ENCODE results near the gene WDFY3.

The WDFY3 gene

DNA sequence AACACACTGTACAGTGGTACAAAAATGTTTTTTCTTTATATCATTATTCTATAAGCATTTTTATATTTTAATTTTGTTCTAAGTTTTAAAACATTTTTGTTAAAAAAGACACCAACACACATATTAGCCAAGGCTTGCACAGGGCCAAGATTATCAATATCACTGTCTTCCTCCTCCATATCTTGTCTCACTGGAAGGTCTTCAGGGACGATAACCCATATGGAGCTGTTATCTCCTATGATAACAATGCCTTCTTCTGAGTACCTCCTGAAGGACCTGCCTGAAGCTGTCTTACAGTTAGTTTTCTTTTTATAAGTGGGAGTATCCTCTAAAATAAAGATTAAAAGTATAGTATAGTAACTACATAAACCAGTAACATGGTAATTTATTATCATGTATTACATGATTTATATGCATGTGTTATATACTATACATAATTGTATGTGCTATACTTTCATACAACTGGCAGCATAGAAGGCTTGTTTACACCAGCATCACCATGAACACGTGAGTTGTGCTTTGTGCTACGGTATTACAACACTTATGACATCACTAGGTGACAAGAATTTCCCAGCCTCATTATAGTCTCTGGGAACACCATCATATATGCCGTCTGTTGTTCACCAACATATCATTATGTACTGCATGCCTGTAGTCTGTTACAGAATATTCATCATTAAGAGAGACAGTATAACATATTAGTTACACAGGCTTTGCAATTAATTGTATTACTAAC is 90.7 kb downstream of the WDFY3 start:
- H3K9ac ChIP-seq: no peak overlapping the region
- H3K4me1 ChIP-seq (ENCODE audit: low read depth, poor library complexity, severe bottlenecking): no peaks in the 10 kb centered on the region
- no peak overlapping the region for H3K27ac ChIP-seq
- H3K36me3 ChIP-seq (ENCODE audit: insufficient read depth): no peaks in the 10 kb centered on the region
- no peaks in the 10 kb centered on the region for H4K20me1 ChIP-seq (ENCODE audit: insufficient read depth)
- TF ChIP-seq CTCF (conservative IDR thresholded peaks at IDR 0.05; ENCODE audit: low read depth, low read length): no peak
- no peaks in the 10 kb centered on the region for H3K27me3 ChIP-seq (ENCODE audit: insufficient read depth, low read depth)
- no peaks in the 10 kb centered on the region for H3K79me2 ChIP-seq (ENCODE audit: insufficient read depth, low read depth)
- no peak overlapping the region for H3K4me3 ChIP-seq (IDR thresholded peaks at IDR 0.05; ENCODE audit: insufficient read depth, low read depth, low read length)
- H2AFZ ChIP-seq (ENCODE audit: low read depth): no peak overlapping the region
- no peak overlapping the region for H3K4me2 ChIP-seq

DNA sequence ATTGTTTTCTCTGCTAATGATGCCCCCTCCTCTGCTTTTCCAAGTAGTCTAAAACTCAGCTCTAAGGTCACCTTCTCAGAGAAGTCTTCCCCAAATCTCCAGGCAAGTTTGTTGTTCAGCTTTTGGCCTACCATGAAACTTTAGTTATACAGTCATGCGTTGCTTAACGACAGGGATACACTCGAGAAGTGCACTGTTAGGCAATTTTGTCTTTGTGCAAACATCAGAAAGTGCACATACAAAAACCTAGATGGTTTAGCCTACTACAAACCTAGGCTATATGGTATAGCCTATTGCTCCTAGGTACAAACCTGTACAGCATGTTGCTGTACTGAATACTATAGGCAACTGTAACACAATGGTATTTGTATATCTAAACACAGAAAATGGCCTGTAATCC is 91.9 kb downstream of the WDFY3 start:
- H3K79me2 ChIP-seq (ENCODE audit: insufficient read depth, low read depth): no peaks in the 10 kb centered on the region
- no peaks in the 10 kb centered on the region for H3K27me3 ChIP-seq (ENCODE audit: insufficient read depth, low read depth)
- H3K27ac ChIP-seq: no peak overlapping the region
- no peaks in the 10 kb centered on the region for H3K4me1 ChIP-seq (ENCODE audit: low read depth, poor library complexity, severe bottlenecking)
- H4K20me1 ChIP-seq (ENCODE audit: insufficient read depth): no peaks in the 10 kb centered on the region
- no peak for TF ChIP-seq CTCF (conservative IDR thresholded peaks at IDR 0.05; ENCODE audit: low read depth, low read length)
- H3K36me3 ChIP-seq (ENCODE audit: insufficient read depth): no peaks in the 10 kb centered on the region
- H2AFZ ChIP-seq (ENCODE audit: low read depth): no peak overlapping the region
- no peak overlapping the region for H3K4me3 ChIP-seq (IDR thresholded peaks at IDR 0.05; ENCODE audit: insufficient read depth, low read depth, low read length)
- no peak overlapping the region for H3K4me2 ChIP-seq
- H3K9ac ChIP-seq: no peak overlapping the region

GRCh38 chr4:84870398-84871163 is 95.9 kb downstream of the WDFY3 start:
- no peak overlapping the region for H3K4me3 ChIP-seq (IDR thresholded peaks at IDR 0.05; ENCODE audit: insufficient read depth, low read depth, low read length)
- H3K27ac ChIP-seq: no peak overlapping the region
- no peak overlapping the region for H3K9ac ChIP-seq
- no peaks in the 10 kb centered on the region for H3K4me1 ChIP-seq (ENCODE audit: low read depth, poor library complexity, severe bottlenecking)
- no peaks in the 10 kb centered on the region for H3K27me3 ChIP-seq (ENCODE audit: insufficient read depth, low read depth)
- no peaks in the 10 kb centered on the region for H3K36me3 ChIP-seq (ENCODE audit: insufficient read depth)
- H4K20me1 ChIP-seq (ENCODE audit: insufficient read depth): no peaks in the 10 kb centered on the region
- no peak overlapping the region for H3K4me2 ChIP-seq
- no peak overlapping the region for H2AFZ ChIP-seq (ENCODE audit: low read depth)
- H3K79me2 ChIP-seq (ENCODE audit: insufficient read depth, low read depth): no peaks in the 10 kb centered on the region
- no peak for TF ChIP-seq CTCF (conservative IDR thresholded peaks at IDR 0.05; ENCODE audit: low read depth, low read length)

DNA sequence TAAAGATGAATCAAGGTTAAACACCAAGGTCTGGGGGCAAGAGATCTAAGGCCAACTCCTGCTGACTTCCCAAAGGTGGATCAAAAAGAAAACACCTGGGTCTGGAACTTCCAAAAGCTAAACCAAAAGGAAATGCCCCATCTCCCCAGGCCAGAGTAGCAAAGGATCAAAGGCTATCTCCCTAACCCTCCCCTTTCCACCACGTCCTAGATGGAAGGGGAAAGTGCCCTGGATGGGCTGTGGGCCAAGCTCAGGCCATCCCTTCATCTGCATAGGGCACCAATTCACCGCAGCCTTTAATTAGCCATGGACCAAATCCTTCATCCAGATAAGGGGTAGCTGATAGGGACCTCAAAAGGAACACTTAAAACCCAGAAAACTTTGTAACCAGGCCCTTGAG is 100.2 kb downstream of the WDFY3 start:
- Histone ChIP-seq H3K4me1 (ENCODE audit: low read depth, poor library complexity, severe bottlenecking) (no peaks in the 10 kb centered on the region), H3K79me2 (ENCODE audit: insufficient read depth, low read depth) (no peaks in the 10 kb centered on the region), H3K36me3 (ENCODE audit: insufficient read depth) (no peaks in the 10 kb centered on the region), H4K20me1 (ENCODE audit: insufficient read depth) (no peaks in the 10 kb centered on the region), H3K9ac (no peak overlapping the region), H2AFZ (ENCODE audit: low read depth) (no peak overlapping the region), H3K4me3 (IDR thresholded peaks at IDR 0.05; ENCODE audit: insufficient read depth, low read depth, low read length) (no peak overlapping the region), H3K4me2 (no peak overlapping the region), H3K27me3 (ENCODE audit: insufficient read depth, low read depth) (no peaks in the 10 kb centered on the region), H3K27ac (no peak overlapping the region)
- no peak for TF ChIP-seq CTCF (conservative IDR thresholded peaks at IDR 0.05; ENCODE audit: low read depth, low read length)

Measured in KMS-11 (cell line).